PC-3 (cell line): ENCODE results near the gene CEP152. TPM values are rescaled to one million over a fixed set of nuclear protein-coding genes. Genes with fewer than 3 reads are reported as not detected.

Source experiments
- ATAC-seq: fragments of 200-7000 bp; cut with Tn5 transposase; 2 replicates; pipeline ENCODE4 v1.9.1; 2020; ENCODE audit warnings: mild to moderate bottlenecking, moderate library complexity
- BruUV-seq: library from RNA; stranded (reverse); fragments of 400-500 nt; replicated peaks from 2 replicates; lab custom pipeline; 2021; lab: Mats Ljungman, UMichigan
- CTCF ChIA-PET: fragments of 300-600 bp; sonication (Branson Sonifier 250); formaldehyde crosslinking; loops from one replicate; lab custom pipeline; 2022; ENCODE audit warnings: antibody characterized with exemption; lab: Charles Lee
- POLR2A ChIA-PET: fragments of 300-600 bp; sonication (Branson Sonifier 250); formaldehyde crosslinking; loops from one replicate; lab custom pipeline; 2022; ENCODE audit warnings: antibody characterized with exemption; ENCODE audit not compliant: unreplicated experiment; lab: Charles Lee
- DNase-seq: peaks from one replicate; pipeline ENCODE4 v3.0.0-alpha.2; 2015
- H2AFZ ChIP-seq: fragments of 300-600 bp; sonication (generic); 2 replicates; pipeline ENCODE4 v1.6.0; 2016; ENCODE audit warnings: antibody characterized with exemption, low read length
- H3F3A ChIP-seq: fragments of 300-600 bp; sonication (generic); one replicate; pipeline ENCODE4 v1.6.0; 2017; ENCODE audit warnings: antibody characterized with exemption, low read length, control low read depth, mild to moderate bottlenecking; ENCODE audit not compliant: unreplicated experiment
- H3K27ac ChIP-seq: fragments of 300-600 bp; sonication (generic); 2 replicates; pipeline ENCODE4 v1.5.1; 2016; ENCODE audit warnings: mild to moderate bottlenecking, low read length
- H3K27me3 ChIP-seq: fragments of 300-600 bp; sonication (generic); 2 replicates; pipeline ENCODE4 v1.6.1; 2016; ENCODE audit warnings: low read length, mixed read lengths
- H3K36me3 ChIP-seq: fragments of 300-600 bp; sonication (generic); 2 replicates; pipeline ENCODE4 v1.6.1; 2016; ENCODE audit warnings: low read depth, mixed run types, low read length, mixed read lengths
- H3K4me1 ChIP-seq: fragments of 300-600 bp; sonication (generic); 2 replicates; pipeline ENCODE4 v1.5.1; 2016; ENCODE audit warnings: low read length; ENCODE audit not compliant: insufficient read depth
- H3K4me2 ChIP-seq: fragments of 300-600 bp; sonication (generic); 2 replicates; pipeline ENCODE4 v1.6.0; 2016; ENCODE audit warnings: low read length
- H3K4me3 ChIP-seq: fragments of 300-600 bp; sonication (generic); 2 replicates; pipeline ENCODE4 v1.5.1; 2016; ENCODE audit warnings: mild to moderate bottlenecking, low read length, mixed read lengths
- H3K79me2 ChIP-seq: fragments of 300-600 bp; sonication (generic); 2 replicates; pipeline ENCODE4 v1.6.1; 2017; ENCODE audit warnings: low read length, mixed read lengths
- H3K9ac ChIP-seq: fragments of 300-600 bp; sonication (generic); 2 replicates; pipeline ENCODE4 v1.6.0; 2016; ENCODE audit warnings: mild to moderate bottlenecking, low read length
- H3K9me2 ChIP-seq: fragments of 300-600 bp; sonication (generic); replicated peaks from 2 replicates; pipeline ENCODE4 v1.6.1; 2016; ENCODE audit warnings: mixed run types, low read length, mixed read lengths
- H3K9me3 ChIP-seq: fragments of 300-600 bp; sonication (generic); 2 replicates; pipeline ENCODE4 v1.6.1; 2016; ENCODE audit warnings: low read length, mixed read lengths
- H4K20me1 ChIP-seq: fragments of 300-600 bp; sonication (generic); 2 replicates; pipeline ENCODE4 v1.6.1; 2016; ENCODE audit warnings: low read length, mixed read lengths
- CTCF ChIP-seq: fragments of 300-600 bp; sonication (generic); conservative IDR thresholded peaks from 2 replicates; pipeline ENCODE4 v1.5.1; 2017; ENCODE audit warnings: antibody characterized with exemption, low read depth, mild to moderate bottlenecking, low read length
- EZH2 ChIP-seq: fragments of 300-600 bp; sonication (generic); IDR thresholded peaks from one replicate; pipeline ENCODE4 v1.6.1; 2017; ENCODE audit warnings: antibody characterized with exemption, mild to moderate bottlenecking, low read length; ENCODE audit not compliant: unreplicated experiment
- EZH2phosphoT487 ChIP-seq: fragments of 300-600 bp; sonication (generic); IDR thresholded peaks from 2 replicates; pipeline ENCODE4 v1.6.1; 2018; ENCODE audit warnings: mild to moderate bottlenecking, antibody characterized with exemption, low read length, borderline replicate concordance
- intact Hi-C: fragments of 100-400 bp; cut with micrococcal nuclease; formaldehyde crosslinking; loops from 2 replicates; pipeline ENCODE4 v1.9.0; 2023
- total RNA-seq: library from RNA; depleted of rRNA; stranded (reverse); fragments of >200 nt; gene quantifications from 2 replicates; pipeline ENCODE4 v1.2.3, GENCODE V29; 2014

The CEP152 gene
- total RNA-seq, 1 experiment from 2014 or later: 7.5 TPM

- Histone ChIP-seq H3K36me3 (peaks cover 15% of the 10 kb centered on the region), H3F3A (peaks cover 4% of the 10 kb centered on the region), H3K4me1 (peaks cover 36% of the 10 kb centered on the region), H3K79me2 (peaks cover 77% of the 10 kb centered on the region), H3K27me3 (no peaks in the 10 kb centered on the region), H3K4me3 (no peak overlapping the region), H4K20me1 (no peaks in the 10 kb centered on the region), H3K4me2 (peak overlapping the region; percentile 54), H3K9me3 (no peaks in the 10 kb centered on the region), H3K27ac (0 out of 2 replicates have a peak overlapping the region, but pooled peaks have one; percentile 5), H3K9me2 (no peaks in the 10 kb centered on the region), H3K9ac (peak overlapping the region; percentile 22), H2AFZ (no peak overlapping the region)
- TF ChIP-seq CTCF: peak; percentile 67
- TF ChIP-seq EZH2: no peak
- BruUV-seq: no TSS peak
- POLR2A ChIA-PET: interaction anchor here (0.6 kb wide), 1 partner anchor 10 kb away, joined by 3 read pairs; the partner anchor contains the start of gene CEP152
- ATAC-seq (peak; percentile 9; the same call in 1 of the 2 replicates), DNase-seq (peak; percentile 64)
- intact Hi-C loops: loop anchor here (1.0 to 2.0 kb wide), 3 partner anchors 84 to 442 kb away; no protein-coding TSS in a partner anchor
- CTCF ChIA-PET: interaction anchor here (1.6 kb wide), 1 partner anchor 10 kb away, joined by 8 read pairs; the partner anchor contains the start of gene CEP152
Measured at GRCh38 chr15:48800811-48801455, 9.9 kb downstream of the CEP152 start.

DNA sequence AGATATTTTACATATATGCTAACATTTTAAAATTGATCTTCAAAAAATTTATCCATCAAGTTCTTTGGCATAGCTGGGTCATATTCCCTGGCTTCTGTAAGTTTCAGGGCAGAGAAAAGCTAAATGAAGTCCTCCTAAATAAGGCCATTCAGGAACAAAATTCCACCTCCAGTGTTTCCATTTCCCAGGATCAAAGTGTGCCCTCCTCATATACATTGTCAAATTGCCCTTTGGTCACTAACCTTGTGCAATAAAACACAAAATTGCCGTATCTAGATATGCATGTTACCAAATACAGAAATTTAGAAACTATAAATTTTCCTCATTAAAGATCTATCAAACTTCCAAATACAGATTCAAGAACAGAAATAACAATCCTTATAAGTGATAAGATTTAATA is 10.6 kb downstream of the CEP152 start:
- no TSS peak for BruUV-seq
- TF ChIP-seq EZH2phosphoT487 (no peak), CTCF (no peak), EZH2 (no peak)
- POLR2A ChIA-PET: no interaction called here
- ATAC-seq (no peak), DNase-seq (no peak)
- CTCF ChIA-PET: no interaction called here
- Histone ChIP-seq H3K9me2 (no peaks in the 10 kb centered on the region), H3K27ac (0 out of 2 replicates have a peak overlapping the region, but pooled peaks have one; percentile 5), H3K4me3 (no peak overlapping the region), H3K36me3 (peaks cover 14% of the 10 kb centered on the region), H3K79me2 (peaks cover 71% of the 10 kb centered on the region), H3K4me1 (peaks cover 41% of the 10 kb centered on the region), H3K27me3 (no peaks in the 10 kb centered on the region), H3K9ac (peak overlapping the region; percentile 22; the same call in 1 of the 2 replicates), H3K4me2 (no peak overlapping the region), H2AFZ (no peak overlapping the region), H4K20me1 (no peaks in the 10 kb centered on the region), H3K9me3 (no peaks in the 10 kb centered on the region), H3F3A (peaks cover 4% of the 10 kb centered on the region)
- intact Hi-C loops: loop anchor here (2.0 kb wide), 2 partner anchors 157 to 441 kb away; no protein-coding TSS in a partner anchor

- H3F3A ChIP-seq: peaks cover 4% of the 10 kb centered on the region
- H3K79me2 ChIP-seq: peaks cover 51% of the 10 kb centered on the region
- H3K9me2 ChIP-seq: no peaks in the 10 kb centered on the region
- no peaks in the 10 kb centered on the region for H3K9me3 ChIP-seq
- peak overlapping the region; percentile 94; the same call in 1 of the 2 replicates for H3K27ac ChIP-seq
- intact Hi-C loops: no loop called here
- no peak for DNase-seq
- no peaks in the 10 kb centered on the region for H3K27me3 ChIP-seq
- CTCF ChIA-PET: no interaction called here
- H3K9ac ChIP-seq: no peak overlapping the region
- no peak overlapping the region for H2AFZ ChIP-seq
- peaks cover 50% of the 10 kb centered on the region for H3K4me1 ChIP-seq
- TF ChIP-seq CTCF (no peak), EZH2 (no peak), EZH2phosphoT487 (no peak)
- ATAC-seq: no peak
- H3K4me3 ChIP-seq: no peak overlapping the region
- no TSS peak for BruUV-seq
- no peaks in the 10 kb centered on the region for H4K20me1 ChIP-seq
- H3K4me2 ChIP-seq: no peak overlapping the region
- peaks cover 4% of the 10 kb centered on the region for H3K36me3 ChIP-seq
- POLR2A ChIA-PET: no interaction called here
Measured at GRCh38 chr15:48798319-48798718, 12.6 kb downstream of the CEP152 start.
